ENCODE data around the gene ZC3H12D.
"Not testable (repeated sequence)": the region's sequence is repeated elsewhere in the genome, so short reads cannot be mapped to it uniquely, and the experiment has no call there.

The ZC3H12D gene

GRCh38 chr6:149483334-149483725 is 1.5 kb downstream of the ZC3H12D start:
- DNase-seq = no peak

DNA sequence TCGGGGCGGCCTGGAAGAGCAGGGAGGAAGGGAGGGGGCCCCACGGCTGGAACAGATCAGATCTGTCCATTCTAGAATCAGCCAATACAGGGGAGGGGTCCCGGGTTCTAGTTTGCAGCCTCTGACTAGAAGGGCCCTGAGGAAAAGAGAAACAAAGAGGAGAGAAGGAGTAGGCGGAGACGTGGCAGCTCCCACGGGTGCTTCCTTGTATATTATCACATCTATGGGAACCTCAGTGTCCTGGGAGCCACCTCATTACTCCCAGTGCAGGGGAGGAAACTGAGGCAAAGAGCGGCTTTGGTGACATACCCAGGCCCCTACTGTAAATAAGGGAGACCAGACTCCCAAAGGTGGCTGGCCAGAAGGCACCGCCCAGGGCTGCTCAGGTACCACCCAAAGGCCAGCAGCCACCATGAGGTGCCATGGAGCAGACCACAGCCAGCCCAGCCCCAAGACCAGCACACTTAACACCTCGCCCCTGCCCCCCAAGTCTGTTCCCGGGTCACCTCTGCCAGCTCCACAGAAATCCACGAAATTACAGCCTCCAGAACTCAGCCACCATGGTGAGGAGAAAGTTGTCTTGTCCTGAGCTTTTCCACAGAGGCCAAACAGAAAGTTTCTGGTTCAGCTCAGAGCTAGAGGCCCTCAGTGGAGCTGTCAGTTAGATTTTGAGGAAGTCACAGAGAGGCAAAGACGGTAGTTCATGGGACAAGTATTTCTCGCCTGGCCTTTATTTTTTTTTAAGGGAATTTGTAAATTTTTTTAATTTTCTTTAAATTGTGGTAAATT is 2.1 kb downstream of the ZC3H12D start:
- DNase-seq = no peak

DNA sequence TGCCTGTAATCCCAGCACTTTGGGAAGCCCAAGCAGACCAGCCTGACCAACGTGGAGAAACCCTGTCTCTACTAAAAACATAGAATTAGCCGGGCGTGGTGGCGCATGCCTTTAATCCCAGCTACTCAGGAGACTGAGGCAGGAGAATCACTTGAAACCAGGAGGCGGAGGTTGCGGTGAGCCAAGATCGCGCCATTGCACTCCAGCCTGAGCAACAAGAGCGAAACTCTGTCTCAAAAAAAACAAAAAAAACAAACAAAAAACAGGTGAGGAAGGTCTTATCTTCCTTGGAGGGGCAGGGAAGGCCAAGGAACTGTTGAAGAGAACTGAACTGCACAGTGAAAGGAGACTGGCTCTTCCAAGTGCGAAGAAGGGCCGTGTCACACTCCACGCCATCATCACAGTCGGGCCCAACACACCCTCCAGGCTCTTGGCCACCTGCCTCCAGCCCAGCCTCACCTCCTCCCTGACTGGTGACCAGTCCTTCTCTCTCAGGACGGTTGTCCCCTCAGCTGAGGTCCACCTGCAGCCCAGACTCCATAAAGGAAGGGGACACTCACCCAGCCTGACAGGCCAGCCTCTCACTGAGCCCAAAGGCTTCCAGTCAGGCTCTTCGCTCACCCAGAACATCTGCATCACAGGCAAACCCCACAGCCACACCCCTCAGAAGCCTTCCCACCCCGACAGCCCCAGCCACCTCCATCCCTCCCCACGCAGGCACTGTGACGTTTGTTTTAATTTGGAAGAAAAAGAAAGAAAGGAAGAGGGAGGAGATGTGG is 4.1 kb downstream of the ZC3H12D start:
- DNase-seq = no peak

GRCh38 chr6:149478631-149479314 is 6.0 kb downstream of the ZC3H12D start:
- no peak for DNase-seq

- no peak for DNase-seq
Measured at GRCh38 chr6:149477544-149477943, 7.3 kb downstream of the ZC3H12D start.

DNA sequence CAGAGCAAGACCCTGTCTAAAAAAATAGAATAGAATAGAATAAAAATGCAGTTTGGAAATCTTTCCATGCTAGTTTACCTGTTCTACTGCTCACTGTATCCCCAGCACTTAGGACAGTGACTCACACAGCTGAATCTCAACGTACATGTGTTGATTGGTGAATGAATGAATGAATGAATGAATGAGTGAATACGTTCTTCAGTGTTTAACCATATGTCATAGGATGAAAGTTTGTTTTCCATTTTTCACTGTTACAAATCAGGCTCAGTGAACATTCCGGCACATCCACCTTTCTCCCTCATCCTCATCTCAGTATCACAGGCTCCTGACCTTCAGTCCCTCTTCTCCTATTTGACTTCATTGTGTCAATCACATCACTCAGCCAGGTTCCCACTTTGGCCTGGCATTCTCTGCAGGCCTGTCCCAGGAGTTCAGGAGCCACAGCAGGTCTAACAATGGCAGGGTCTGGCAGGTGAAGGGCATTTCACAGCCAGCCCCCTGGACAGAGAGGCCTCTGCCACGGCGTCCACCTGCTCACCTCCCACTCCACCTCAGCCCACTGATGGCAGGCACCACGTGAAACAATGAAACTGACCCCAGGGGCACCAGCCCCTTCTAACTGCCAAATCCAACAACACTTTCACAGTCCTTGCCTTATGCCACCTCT is 7.9 kb downstream of the ZC3H12D start:
- DNase-seq = no peak

GRCh38 chr6:149474108-149474935 is 10.5 kb downstream of the ZC3H12D start:
- no peak for DNase-seq

GRCh38 chr6:149473080-149474052 is 11.4 kb downstream of the ZC3H12D start:
- DNase-seq = no peak

- no peak for DNase-seq
Measured at GRCh38 chr6:149472241-149472640, 12.6 kb downstream of the ZC3H12D start.

DNA sequence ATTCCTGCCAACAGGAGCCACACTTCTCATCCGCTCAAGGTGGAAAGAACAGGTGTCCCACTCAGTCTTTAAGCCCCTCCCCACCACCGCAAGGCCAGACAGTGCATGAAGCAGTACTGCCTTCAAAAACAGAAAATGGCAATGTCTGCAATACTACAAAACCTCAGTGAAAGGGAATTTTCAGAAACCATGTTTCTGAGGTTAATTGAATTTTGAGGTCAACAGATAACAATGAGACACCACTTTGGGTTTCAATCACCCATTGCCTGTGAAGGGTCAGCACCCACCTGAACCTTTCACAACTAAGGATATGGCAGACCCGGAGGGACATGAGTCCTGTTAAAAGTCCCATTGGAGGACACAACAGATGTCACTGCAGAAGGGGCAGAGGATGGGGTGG is 13.0 kb downstream of the ZC3H12D start:
- DNase-seq = no peak

DNA sequence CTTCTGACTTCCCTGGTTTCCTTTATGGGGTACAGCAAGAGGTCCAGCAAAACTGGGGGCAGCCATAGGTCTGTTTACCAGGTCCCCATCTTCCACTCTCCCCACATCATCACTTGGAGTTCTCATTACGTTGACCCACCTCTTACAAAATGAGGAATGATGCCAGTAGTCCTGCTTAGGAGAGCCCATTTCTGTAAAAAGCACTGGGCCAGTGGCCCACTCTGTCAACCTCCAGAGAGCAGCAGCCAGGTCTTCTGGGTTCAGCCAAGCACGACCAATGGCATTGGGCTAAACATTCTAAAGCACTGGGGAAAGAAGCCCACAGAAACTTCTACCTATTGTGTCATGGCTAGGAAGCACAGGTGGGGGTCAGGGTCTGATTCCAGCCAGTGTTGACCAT is 13.9 kb downstream of the ZC3H12D start:
- no peak for DNase-seq

DNA sequence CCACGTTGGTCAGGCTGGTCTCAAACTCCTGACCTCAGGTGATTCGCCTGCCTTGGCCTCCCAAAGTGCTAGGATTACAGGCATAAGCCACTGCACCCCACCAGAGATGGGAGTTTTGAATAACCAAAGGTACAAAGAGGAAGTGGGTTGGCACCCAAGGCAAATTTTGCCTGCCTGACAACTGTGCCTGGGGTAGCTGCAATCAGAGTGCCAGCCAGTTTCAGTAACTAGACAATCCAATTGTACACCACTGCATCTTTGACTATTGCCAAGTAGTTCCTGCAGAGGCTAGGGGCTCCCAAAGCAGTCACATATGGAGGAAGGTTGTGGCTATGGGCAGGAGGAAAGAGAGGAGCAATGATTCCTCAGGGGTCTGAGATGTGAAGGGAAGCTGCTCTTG is 16.6 kb downstream of the ZC3H12D start:
- DNase-seq = no peak

DNA sequence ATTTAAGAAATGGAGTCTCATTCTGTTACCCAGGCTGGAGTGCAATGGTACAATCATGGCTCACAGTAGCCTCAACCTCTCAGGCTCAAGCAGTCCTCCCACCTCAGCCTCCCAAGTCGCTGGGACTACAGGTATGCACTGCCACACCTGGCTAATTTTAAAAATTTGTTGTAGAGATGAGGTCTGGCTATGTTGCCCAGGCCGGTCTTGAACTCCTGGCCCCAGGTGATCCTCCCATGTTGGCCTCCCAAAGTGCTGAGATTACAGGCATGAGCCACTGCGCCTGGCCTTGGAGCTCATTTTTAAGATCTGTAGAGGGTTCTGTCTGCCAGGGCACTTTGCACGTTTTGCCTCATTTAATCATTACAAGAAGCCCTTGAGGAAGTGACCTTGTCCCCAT is 17.5 kb downstream of the ZC3H12D start:
- no peak for DNase-seq

DNA sequence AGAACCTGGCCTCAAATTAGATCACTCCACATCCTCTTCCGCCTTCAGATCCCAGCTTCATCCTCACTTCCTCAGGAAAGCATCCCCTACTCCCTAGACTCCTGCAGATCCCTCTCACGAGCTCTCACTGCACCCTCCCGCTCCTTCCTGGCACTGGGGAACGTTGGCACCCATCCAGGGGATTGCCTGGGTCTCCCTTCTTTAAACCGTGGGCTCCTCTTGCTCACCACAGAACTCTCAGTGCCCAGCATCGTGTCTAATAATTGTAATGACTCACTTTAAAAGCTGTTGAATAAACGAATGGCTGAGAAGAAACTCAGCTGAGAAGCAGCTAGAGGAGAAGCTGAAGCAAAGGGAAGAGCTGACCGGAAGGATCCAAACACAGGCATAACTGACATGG is 20.4 kb downstream of the ZC3H12D start:
- DNase-seq = no peak

DNA sequence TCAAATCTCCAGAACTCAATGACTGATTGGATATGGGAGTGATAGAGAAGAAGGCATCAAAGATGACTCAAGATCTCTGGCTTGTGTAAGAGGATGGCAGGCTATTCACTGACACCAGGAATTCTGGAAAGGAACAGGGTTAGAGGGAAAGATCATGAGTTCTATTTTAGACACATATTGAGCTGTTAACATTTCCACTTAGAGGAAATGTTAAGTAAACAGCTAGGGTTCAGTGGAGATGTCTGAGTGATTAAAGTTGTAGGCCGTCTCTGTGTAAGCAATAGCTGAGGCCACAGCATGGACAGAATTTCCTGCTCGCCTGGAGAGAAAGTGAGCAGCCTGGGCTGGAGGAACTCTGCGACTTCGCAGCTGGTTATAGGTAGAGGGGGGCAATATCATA is 21.0 kb downstream of the ZC3H12D start:
- DNase-seq = no peak

DNA sequence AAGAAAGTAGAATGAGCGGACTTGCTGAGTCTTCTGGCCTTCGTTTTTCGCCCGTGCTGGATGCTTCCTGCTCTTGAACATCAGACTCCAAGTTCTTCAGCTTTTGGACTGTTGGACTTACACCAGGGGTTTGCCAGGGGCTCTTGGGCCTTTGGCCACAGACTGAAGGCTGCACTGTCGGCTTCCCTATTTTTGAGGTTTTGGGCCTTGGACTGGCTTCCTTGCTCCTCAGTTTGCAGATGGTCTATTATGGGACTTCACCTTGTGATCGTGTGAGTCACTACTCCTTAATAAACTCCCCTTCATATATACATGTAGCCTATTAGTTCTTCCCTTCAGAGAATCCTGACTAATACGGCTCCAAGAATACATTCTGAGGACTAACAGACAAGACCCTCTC is 22.1 kb downstream of the ZC3H12D start:
- not testable (repeated sequence) for DNase-seq

- DNase-seq = no peak
Measured at GRCh38 chr6:149461670-149462069, 23.1 kb downstream of the ZC3H12D start.

GRCh38 chr6:149460249-149460648 is 24.6 kb downstream of the ZC3H12D start:
- DNase-seq = not testable (repeated sequence)

DNA sequence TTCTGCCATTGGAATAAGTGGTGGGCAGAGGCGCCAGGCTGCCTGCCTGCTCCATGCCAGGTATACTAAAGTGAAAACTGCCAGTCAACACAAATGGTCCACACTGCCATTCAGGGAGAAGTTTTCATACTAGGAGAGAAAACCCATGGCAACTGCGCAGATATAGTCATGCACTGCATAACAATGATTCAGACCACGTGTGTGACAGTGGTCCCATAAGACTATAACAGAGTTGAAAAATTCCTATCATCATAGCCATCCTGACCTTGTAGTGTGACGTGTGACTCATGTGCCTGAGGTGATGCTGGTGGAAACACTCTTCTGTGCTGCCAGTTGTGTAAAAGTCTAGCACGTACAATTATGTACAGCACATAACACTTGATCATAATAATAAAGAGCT is 25.1 kb downstream of the ZC3H12D start:
- DNase-seq = no peak

GRCh38 chr6:149458806-149459205 is 26.0 kb downstream of the ZC3H12D start:
- no peak for DNase-seq

DNA sequence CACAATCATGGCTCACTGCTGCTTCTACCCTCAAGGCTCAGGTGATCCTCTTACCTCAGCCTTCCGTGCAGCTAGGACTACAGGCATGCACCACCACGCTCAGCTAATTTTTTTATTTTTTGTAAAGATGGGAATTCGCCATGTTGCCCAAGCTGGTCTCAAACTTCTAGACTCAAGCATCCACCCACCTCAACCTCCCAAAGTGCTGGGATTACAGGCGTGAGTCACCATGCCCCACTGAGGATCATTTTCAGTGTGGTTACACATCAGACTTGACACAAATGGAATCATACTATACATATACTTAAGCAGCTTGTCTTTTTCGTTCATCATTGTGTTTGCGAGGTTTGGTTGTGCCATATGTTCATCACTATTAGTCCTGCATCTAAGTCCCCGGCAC is 26.6 kb downstream of the ZC3H12D start:
- DNase-seq = no peak

Data from NCI-H1092 (cell line).